Suprapubic skin (tissue), 3 donors: Measurements from ENCODE around the gene DDX23.

ENCODE experiments used
- POLR2AphosphoS5 ChIP-seq, 3 donors: sonication (generic); formaldehyde crosslinking; IDR thresholded peaks; one replicate each; pipeline ENCODE4 v1.6.1; 2017; ENCODE audit warnings: antibody characterized with exemption in 3 of 3
- TF ChIP-seq, protein P1 (sequence below), 2 donors: fragments of 200-600 bp in 1 of 2; fragments of 450-650 bp in 1 of 2; sonication (generic) in 1 of 2; IDR thresholded peaks; one replicate each; pipeline ENCODE4 v1.5.1; 2016 to 2019; ENCODE audit warnings: antibody characterized with exemption in 2 of 2, mild to moderate bottlenecking in 1 of 2, moderate library complexity in 1 of 2

GRCh38 chr12:48803675-48804074, 48.3 kb downstream of the DDX23 start:
- TF ChIP-seq POLR2AphosphoS5 (IDR thresholded peaks at IDR 0.05): no peak
- TF ChIP-seq, protein P1, sequence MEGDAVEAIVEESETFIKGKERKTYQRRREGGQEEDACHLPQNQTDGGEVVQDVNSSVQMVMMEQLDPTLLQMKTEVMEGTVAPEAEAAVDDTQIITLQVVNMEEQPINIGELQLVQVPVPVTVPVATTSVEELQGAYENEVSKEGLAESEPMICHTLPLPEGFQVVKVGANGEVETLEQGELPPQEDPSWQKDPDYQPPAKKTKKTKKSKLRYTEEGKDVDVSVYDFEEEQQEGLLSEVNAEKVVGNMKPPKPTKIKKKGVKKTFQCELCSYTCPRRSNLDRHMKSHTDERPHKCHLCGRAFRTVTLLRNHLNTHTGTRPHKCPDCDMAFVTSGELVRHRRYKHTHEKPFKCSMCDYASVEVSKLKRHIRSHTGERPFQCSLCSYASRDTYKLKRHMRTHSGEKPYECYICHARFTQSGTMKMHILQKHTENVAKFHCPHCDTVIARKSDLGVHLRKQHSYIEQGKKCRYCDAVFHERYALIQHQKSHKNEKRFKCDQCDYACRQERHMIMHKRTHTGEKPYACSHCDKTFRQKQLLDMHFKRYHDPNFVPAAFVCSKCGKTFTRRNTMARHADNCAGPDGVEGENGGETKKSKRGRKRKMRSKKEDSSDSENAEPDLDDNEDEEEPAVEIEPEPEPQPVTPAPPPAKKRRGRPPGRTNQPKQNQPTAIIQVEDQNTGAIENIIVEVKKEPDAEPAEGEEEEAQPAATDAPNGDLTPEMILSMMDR (IDR thresholded peaks at IDR 0.05): no peak
